ENCODE results near the gene RNF135.

DNA sequence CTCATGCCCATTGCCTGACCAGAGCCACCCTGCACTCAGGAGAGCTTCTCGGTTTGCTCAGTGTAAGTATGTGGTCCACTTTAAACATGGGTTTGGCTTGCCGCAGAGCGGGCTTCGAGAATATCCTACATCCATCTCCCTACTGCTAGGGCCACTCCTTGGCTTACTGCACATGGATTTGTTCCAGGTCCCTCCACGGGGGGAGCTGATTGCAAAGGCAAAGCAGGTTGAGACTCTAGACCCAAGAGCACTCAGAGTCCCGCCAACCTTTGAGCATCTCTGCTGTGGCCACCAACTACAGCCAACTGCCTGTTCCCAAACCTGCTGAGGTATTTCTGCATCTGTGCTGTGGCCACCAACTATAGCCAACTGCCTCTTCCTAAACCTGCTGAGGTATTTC is 26.4 kb downstream of the RNF135 start:
- TF ChIP-seq POLR2AphosphoS5 (IDR thresholded peaks at IDR 0.05) (no peak), POLR2A (IDR thresholded peaks at IDR 0.05) (no peak)
- TF ChIP-seq, protein P1, sequence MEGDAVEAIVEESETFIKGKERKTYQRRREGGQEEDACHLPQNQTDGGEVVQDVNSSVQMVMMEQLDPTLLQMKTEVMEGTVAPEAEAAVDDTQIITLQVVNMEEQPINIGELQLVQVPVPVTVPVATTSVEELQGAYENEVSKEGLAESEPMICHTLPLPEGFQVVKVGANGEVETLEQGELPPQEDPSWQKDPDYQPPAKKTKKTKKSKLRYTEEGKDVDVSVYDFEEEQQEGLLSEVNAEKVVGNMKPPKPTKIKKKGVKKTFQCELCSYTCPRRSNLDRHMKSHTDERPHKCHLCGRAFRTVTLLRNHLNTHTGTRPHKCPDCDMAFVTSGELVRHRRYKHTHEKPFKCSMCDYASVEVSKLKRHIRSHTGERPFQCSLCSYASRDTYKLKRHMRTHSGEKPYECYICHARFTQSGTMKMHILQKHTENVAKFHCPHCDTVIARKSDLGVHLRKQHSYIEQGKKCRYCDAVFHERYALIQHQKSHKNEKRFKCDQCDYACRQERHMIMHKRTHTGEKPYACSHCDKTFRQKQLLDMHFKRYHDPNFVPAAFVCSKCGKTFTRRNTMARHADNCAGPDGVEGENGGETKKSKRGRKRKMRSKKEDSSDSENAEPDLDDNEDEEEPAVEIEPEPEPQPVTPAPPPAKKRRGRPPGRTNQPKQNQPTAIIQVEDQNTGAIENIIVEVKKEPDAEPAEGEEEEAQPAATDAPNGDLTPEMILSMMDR (IDR thresholded peaks at IDR 0.05), result no peak
